Cerebellar nuclear complex (tissue), 1 donor: ENCODE results near the gene MTHFD2L.

Experiments used
- DNase-seq, 2 experiments: peaks; one replicate each; lab custom pipeline; 2025; lab: John Stamatoyannopoulos, UW

MTHFD2L gene

GRCh38 chr4:74252933-74253332 is 95.0 kb downstream of the MTHFD2L start:
- DNase-seq, result no peak

- DNase-seq, result no peak
Measured at GRCh38 chr4:74254386-74254785, 96.5 kb downstream of the MTHFD2L start.

- DNase-seq, result no peak
Measured at GRCh38 chr4:74255096-74255495, 97.2 kb downstream of the MTHFD2L start.

GRCh38 chr4:74258963-74259362 is 101.0 kb downstream of the MTHFD2L start:
- DNase-seq, result no peak

GRCh38 chr4:74260036-74260435 is 102.1 kb downstream of the MTHFD2L start:
- DNase-seq, result no peak

- DNase-seq, result no peak
Measured at GRCh38 chr4:74262522-74262921, 104.6 kb downstream of the MTHFD2L start.

GRCh38 chr4:74263551-74263950 is 105.6 kb downstream of the MTHFD2L start:
- DNase-seq, result no peak

- no peak for DNase-seq
Measured at GRCh38 chr4:74266081-74266480, 108.2 kb downstream of the MTHFD2L start.

GRCh38 chr4:74267998-74268606 is 110.2 kb downstream of the MTHFD2L start:
- no peak for DNase-seq

- no peak for DNase-seq
Measured at GRCh38 chr4:74268643-74269042, 110.7 kb downstream of the MTHFD2L start.

- no peak for DNase-seq
Measured at GRCh38 chr4:74278490-74278889, 120.6 kb downstream of the MTHFD2L start.

- DNase-seq, result no peak
Measured at GRCh38 chr4:74279716-74280115, 121.8 kb downstream of the MTHFD2L start.

- DNase-seq, result no peak
Measured at GRCh38 chr4:74282926-74283325, 125.0 kb downstream of the MTHFD2L start.

GRCh38 chr4:74283614-74284013 is 125.7 kb downstream of the MTHFD2L start:
- DNase-seq, result no peak

- no peak for DNase-seq
Measured at GRCh38 chr4:74284053-74284452, 126.1 kb downstream of the MTHFD2L start.

- DNase-seq, result no peak
Measured at GRCh38 chr4:74287164-74287563, 129.2 kb downstream of the MTHFD2L start.

GRCh38 chr4:74287791-74288190 is 129.9 kb downstream of the MTHFD2L start:
- DNase-seq, result no peak

GRCh38 chr4:74291471-74291870 is 133.6 kb downstream of the MTHFD2L start:
- DNase-seq, result no peak

GRCh38 chr4:74292111-74292870 is 134.4 kb downstream of the MTHFD2L start:
- DNase-seq, result no peak

GRCh38 chr4:74293558-74293957 is 135.6 kb downstream of the MTHFD2L start:
- DNase-seq, result no peak

- no peak for DNase-seq
Measured at GRCh38 chr4:74294681-74295080, 136.8 kb downstream of the MTHFD2L start.

- DNase-seq, result no peak
Measured at GRCh38 chr4:74297539-74297938, 139.6 kb downstream of the MTHFD2L start.

GRCh38 chr4:74304095-74304625 is 146.2 kb downstream of the MTHFD2L start:
- DNase-seq, result no peak
